K562 (cell line): ENCODE data around the gene BRAT1. TPM values are rescaled to one million over a fixed set of nuclear protein-coding genes. Genes with fewer than 3 reads are reported as not detected.

Source experiments
- ATAC-seq: fragments of 200-7000 bp; cut with Tn5 transposase; 3 replicates; pipeline ENCODE4 v1.9.1; 2020; ENCODE audit warnings: moderate library complexity
- BruUV-seq: library from RNA; stranded (reverse); fragments of 400-500 nt; replicated peaks from 2 replicates; lab custom pipeline; 2021; lab: Mats Ljungman, UMichigan
- CTCF ChIA-PET: fragments of 300-600 bp; formaldehyde crosslinking; extraction: SDS; loops from one replicate; lab custom pipeline; 2021; ENCODE audit warnings: low intra/inter-chr PET ratio; lab: Yijun Ruan, JAX
- POLR2A ChIA-PET: fragments of 300-600, 350-650 bp; sonication (Branson Sonifier 250); formaldehyde crosslinking; extraction: SDS; loops from one replicate; lab custom pipeline; 2021; ENCODE audit warnings: antibody characterized with exemption, inconsistent platforms; lab: Yijun Ruan, JAX
- DNase-seq, 4 experiments: peaks; one replicate each; pipeline versions ENCODE4 v3.0.0 to v3.0.0-alpha.2; 2011 to 2018; ENCODE audit warnings: low spot score in 3 of 4, mixed read lengths in 3 of 4; ENCODE audit errors: extremely low read depth in 1 of 4
- FAIRE-seq: peaks from 2 replicates; lab custom pipeline; 2011; peaks lifted over from hg19 to GRCh38; lab: Jason Lieb, UNC
- H2AFZ ChIP-seq: 2 replicates; pipeline ENCODE4 v1.6.0; 2011; ENCODE audit warnings: low read depth, low read length, control low read depth, inconsistent platforms
- H3K27ac ChIP-seq: fragments of 200-600 bp; 3 replicates; pipeline ENCODE4 v1.8.0; 2011; ENCODE audit warnings: low read depth, mild to moderate bottlenecking, control low read depth, inconsistent platforms, low read length, moderate library complexity, mixed read lengths; ENCODE audit errors: extremely low read depth
- H3K27me3 ChIP-seq, 2 experiments: fragments of 300-600 bp in 1 of 2; 2 replicates in 1 of 2; 3 replicates in 1 of 2; pipeline versions ENCODE4 v1.6.0 to v1.8.0; 2011; ENCODE audit warnings: inconsistent platforms in 2 of 2, low read length in 2 of 2, mild to moderate bottlenecking in 1 of 2, mixed read lengths in 1 of 2, moderate library complexity in 1 of 2; ENCODE audit not compliant: control insufficient read depth in 2 of 2, insufficient read depth in 2 of 2
- H3K36me3 ChIP-seq: fragments of 300-600 bp; 3 replicates; pipeline ENCODE4 v1.8.0; 2011; ENCODE audit warnings: mild to moderate bottlenecking, low read length, inconsistent platforms; ENCODE audit not compliant: control insufficient read depth, insufficient read depth
- H3K4me1 ChIP-seq, 2 experiments: fragments of 200-600 bp in 1 of 2; replicated peaks in 1 of 2; 2 replicates in 1 of 2; 3 replicates in 1 of 2; pipeline versions ENCODE4 v1.5.1 to v1.8.0; 2011; ENCODE audit warnings: inconsistent platforms in 2 of 2, low read length in 2 of 2, mild to moderate bottlenecking in 1 of 2, mixed read lengths in 1 of 2, moderate library complexity in 1 of 2; ENCODE audit not compliant: control insufficient read depth in 2 of 2, insufficient read depth in 2 of 2
- H3K4me2 ChIP-seq: 2 replicates; pipeline ENCODE4 v1.6.1; 2011; ENCODE audit warnings: low read length, control low read depth, inconsistent platforms, mixed read lengths; ENCODE audit not compliant: insufficient read depth
- H3K4me3 ChIP-seq: fragments of 200-600 bp; sonication (generic), shearing (Covaris generic); 2 replicates; pipeline ENCODE4 v1.5.1; 2016; ENCODE audit warnings: control low read depth, inconsistent platforms
- H3K79me2 ChIP-seq: fragments of 200-600 bp; 3 replicates; pipeline ENCODE4 v1.8.0; 2011; ENCODE audit warnings: low read length, inconsistent platforms; ENCODE audit not compliant: control insufficient read depth, insufficient read depth
- H3K9ac ChIP-seq, 2 experiments: 2 replicates each; pipeline versions ENCODE4 v1.6.0 to v1.6.1; 2011; ENCODE audit warnings: low read depth in 2 of 2, low read length in 2 of 2, control low read depth in 1 of 2, inconsistent platforms in 1 of 2, mild to moderate bottlenecking in 1 of 2, mixed read lengths in 1 of 2; ENCODE audit not compliant: insufficient read depth in 1 of 2
- H3K9me1 ChIP-seq: one replicate; pipeline ENCODE4 v1.6.0; 2011; ENCODE audit warnings: inconsistent platforms, mild to moderate bottlenecking, low read length, moderate library complexity; ENCODE audit not compliant: control insufficient read depth, insufficient read depth
- H3K9me3 ChIP-seq: replicated peaks from 2 replicates; pipeline ENCODE4 v1.5.1; 2011; ENCODE audit warnings: low read depth, low read length, inconsistent platforms; ENCODE audit not compliant: control insufficient read depth, insufficient read depth
- H4K20me1 ChIP-seq: replicated peaks from 2 replicates; pipeline ENCODE4 v1.6.1; 2011; ENCODE audit warnings: low read length, inconsistent platforms, mixed read lengths; ENCODE audit not compliant: control insufficient read depth, insufficient read depth
- ELF4 ChIP-seq: fragments of 450-650 bp; formaldehyde crosslinking; IDR thresholded peaks from 2 replicates; pipeline ENCODE4 v1.4.0; 2022; ENCODE audit warnings: missing genetic modification characterization
- HDAC6 ChIP-seq: IDR thresholded peaks from 2 replicates; pipeline ENCODE4 v1.6.1; 2012; ENCODE audit warnings: low read depth, mild to moderate bottlenecking, control low read depth, inconsistent platforms, low read length, moderate library complexity
- MAFG ChIP-seq: fragments of 450-650 bp; conservative IDR thresholded peaks from 2 replicates; pipeline ENCODE4 v1.6.1; 2016; ENCODE audit warnings: missing genetic modification characterization, missing compliant biosample characterization
- NRF1 ChIP-seq, 2 experiments: fragments of 450-650 bp; IDR thresholded peaks in 1 of 2; conservative IDR thresholded peaks in 1 of 2; 2 replicates each; pipeline ENCODE4 v1.6.1; 2014; ENCODE audit warnings: mild to moderate bottlenecking in 2 of 2
- POLR2G ChIP-seq: fragments of 200-400 bp; formaldehyde crosslinking; IDR thresholded peaks from 2 replicates; pipeline ENCODE4 v1.6.1; 2017; ENCODE audit warnings: low read depth, mild to moderate bottlenecking, antibody characterized with exemption, low read length, moderate library complexity
- SMARCE1 ChIP-seq: fragments of 450-650 bp; IDR thresholded peaks from 2 replicates; pipeline ENCODE4 v1.7.1; 2016; ENCODE audit warnings: mild to moderate bottlenecking
- SPI1 ChIP-seq: IDR thresholded peaks from 2 replicates; pipeline ENCODE4 v1.6.1; 2011; ENCODE audit warnings: low read depth, low read length, control low read depth, borderline replicate concordance
- SRSF3 ChIP-seq: fragments of 200-400 bp; formaldehyde crosslinking; IDR thresholded peaks from 2 replicates; pipeline ENCODE4 v1.6.1; 2016; ENCODE audit warnings: mild to moderate bottlenecking, low read length, moderate library complexity; ENCODE audit not compliant: insufficient read depth
- TSC22D4 ChIP-seq: fragments of 450-650 bp; IDR thresholded peaks from 2 replicates; pipeline ENCODE4 v1.6.1; 2016; ENCODE audit warnings: missing genetic modification characterization, missing biosample characterization, control low read depth
- UBTF ChIP-seq, 2 experiments: IDR thresholded peaks; 2 replicates each; pipeline ENCODE4 v1.6.1; 2012; ENCODE audit warnings: improper control_type of control experiment in 2 of 2, low read depth in 2 of 2, low read length in 2 of 2, borderline replicate concordance in 1 of 2
- USF2 ChIP-seq: sonication (generic); formaldehyde crosslinking; IDR thresholded peaks from 2 replicates; pipeline ENCODE4 v1.5.0; 2020; ENCODE audit warnings: missing genetic modification reagents
- ZNF133 ChIP-seq: fragments of 250-450 bp; sonication (Bioruptor Pico); IDR thresholded peaks from 2 replicates; pipeline ENCODE4 v1.4.0; 2020; ENCODE audit warnings: mild to moderate bottlenecking
- ZNF609 ChIP-seq: sonication (generic); formaldehyde crosslinking; IDR thresholded peaks from 2 replicates; pipeline ENCODE4 v1.8.1; 2023; ENCODE audit warnings: missing genetic modification reagents, mild to moderate bottlenecking, borderline replicate concordance
- ZNF79 ChIP-seq: fragments of 250-450 bp; sonication (Bioruptor Pico); IDR thresholded peaks from 2 replicates; pipeline ENCODE4 v1.4.0; 2020; ENCODE audit warnings: low read depth, mild to moderate bottlenecking, moderate library complexity
- WGBS: fragments of 100-300 bp; shearing (Covaris generic); methylation state at CpG from one replicate; pipeline ENCODE4 v1.1.6; 2016; ENCODE audit warnings: low coverage, mixed read lengths; ENCODE audit not compliant: insufficient coverage; ENCODE audit errors: missing lambda C conversion rate; 5-methylcytosine and 5-hydroxymethylcytosine counted together
- in situ Hi-C: fragments of 300-500 bp; cut with MboI; formaldehyde crosslinking; loops from 4 replicates; pipeline ENCODE4 v1.15.0; 2018; ENCODE audit warnings: inconsistent platforms, mixed read lengths
- intact Hi-C: fragments of 100-400 bp; cut with micrococcal nuclease; formaldehyde crosslinking; loops from 2 replicates; pipeline ENCODE4 v1.14.2; 2022
- polyA plus RNA-seq, 8 experiments: library from polyadenylated mRNA; depleted of rRNA in 4 of 8; stranded (reverse) in 5 of 8; unstranded in 3 of 8; fragments of >200 nt; fragmentation: Nextera tagmentation in 2 of 8; fragmentation: Illumina TruSeq in 1 of 8; extraction: Ambion mirVana in 2 of 8; extraction: Trizol in 1 of 8; gene quantifications; 2 replicates each; pipeline versions ENCODE4 v1.2.1 to v1.2.3, GENCODE V29; 2011 to 2014; ENCODE audit warnings: inconsistent platforms in 1 of 8, missing spikeins in 1 of 8
- total RNA-seq, 7 experiments: library from RNA; depleted of rRNA in 6 of 7; stranded (reverse); fragments of >200 nt in 6 of 7; fragmentation: Illumina TruSeq in 2 of 7; extraction: Trizol in 2 of 7; gene quantifications; 2 replicates each; pipeline versions ENCODE4 v1.2.1 to v1.2.3, GENCODE V29; 2011 to 2021; ENCODE audit warnings: low replicate concordance in 1 of 7

Gene BRAT1
- total and polyA plus RNA-seq, 9 of the 15 experiments (the other 6 are each of a cell fraction or from before 2014, with no cell fraction given) = 0.13 to 49.6 (median 10.5) TPM

- no peak for DNase-seq
- in situ Hi-C loops (no loop called here), intact Hi-C loops (no loop called here)
- Histone ChIP-seq H3K4me3 (no peak overlapping the region), H3K79me2 (no peaks in the 10 kb centered on the region), H3K36me3 (no peaks in the 10 kb centered on the region), H3K9ac (peak overlapping the region in 1 of 2 experiments; percentile 41; a peak in 1 of 4 replicates), H3K4me2 (no peak overlapping the region), H3K9me1 (no peaks in the 10 kb centered on the region), H3K27me3 (peaks cover 0 to 20% of the 10 kb centered on the region in 2 experiments; a peak in 2 of 5 replicates), H3K9me3 (no peaks in the 10 kb centered on the region), H3K4me1 (peaks cover 4 to 70% of the 10 kb centered on the region in 2 experiments; a peak in 4 of 5 replicates), H4K20me1 (peaks cover 3% of the 10 kb centered on the region; the same call in 1 of the 2 replicates), H2AFZ (no peak overlapping the region), H3K27ac (no peak overlapping the region)
- BruUV-seq = no TSS peak
- 16% methylated on average over 15 of the region's 15 CpGs for WGBS
- no peak for FAIRE-seq
- ChIA-PET POLR2A (no interaction called here), CTCF (no interaction called here)
- ATAC-seq = no peak
- TF ChIP-seq ELF4 (CRISPR knock-in tag) (no peak), UBTF (IDR thresholded peaks at IDR 0.05; ENCODE audit: borderline replicate concordance in 1 of 2, low read depth in 2 of 2, low read length in 2 of 2) (no peak), ZNF79 (CRISPR knock-in tag) (no peak), ZNF133 (CRISPR knock-in tag) (no peak), ZNF609 (CRISPR knock-in tag) (no peak), MAFG (tag) (no peak), USF2 (CRISPR knock-in tag) (no peak), SMARCE1 (no peak), NRF1 (conservative IDR thresholded peaks at IDR 0.05 in 1 of 2, IDR thresholded peaks at IDR 0.05 in 1 of 2) (no peak), POLR2G (no peak), SPI1 (no peak), HDAC6 (no peak), SRSF3 (no peak), TSC22D4 (tag) (no peak)
Measured at GRCh38 chr7:2515424-2516193, 39.7 kb downstream of the BRAT1 start.
